ENCODE measurements around the gene KNSTRN.
A peak's percentile ranks its signal among the peaks of the same experiment; 100 is the strongest.

KNSTRN gene

DNA sequence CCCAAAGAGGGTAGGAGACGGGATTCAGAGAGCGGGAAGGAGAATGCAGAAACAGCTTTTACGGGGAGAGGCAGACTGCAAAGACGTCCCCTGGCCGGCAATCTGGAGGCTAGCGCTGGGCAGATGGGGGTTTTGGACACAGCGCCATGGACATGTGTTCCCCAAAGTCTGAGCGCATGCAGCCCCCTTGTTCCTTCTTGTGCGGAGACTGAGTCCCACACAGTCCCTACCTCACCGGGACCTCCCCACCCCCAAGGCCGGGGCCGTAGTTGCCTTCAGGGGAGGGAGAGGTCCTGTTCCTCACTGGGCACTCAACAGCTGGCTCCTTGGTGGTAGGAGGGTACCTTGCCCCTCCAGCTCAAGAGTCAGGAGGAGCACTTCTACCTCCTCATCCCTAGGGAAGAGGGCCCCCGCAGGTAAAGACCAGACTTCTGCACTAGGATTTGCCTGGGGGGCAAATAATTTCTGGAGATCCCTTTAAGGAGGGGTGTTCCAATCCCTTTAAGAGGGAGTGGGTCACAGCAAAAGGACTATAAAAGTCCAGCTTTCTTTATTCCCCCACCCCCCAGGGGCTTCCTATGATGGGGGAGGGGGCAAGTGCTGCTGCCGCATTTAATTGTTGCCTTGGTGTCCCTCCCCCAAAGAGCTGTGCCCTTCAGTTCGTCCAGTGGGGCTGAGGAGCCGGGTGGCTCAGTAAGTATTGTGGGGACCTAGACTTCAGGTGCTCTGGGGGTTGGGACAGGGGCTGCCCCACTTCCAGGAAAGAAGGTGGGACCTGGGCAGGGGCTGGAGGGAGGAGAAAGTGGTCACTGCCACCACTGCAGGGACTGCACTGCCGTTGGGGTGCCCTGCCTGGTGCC is 54.6 kb downstream of the KNSTRN start:
- Mint-ChIP-seq H3K4me3 (peak overlapping the region; percentile 39), H3K36me3 (ENCODE audit: low read depth) (no peaks in the 10 kb centered on the region), H3K4me1 (ENCODE audit: low read depth) (peaks cover 28% of the 10 kb centered on the region), H3K27ac (no peak overlapping the region), H3K27me3 (peaks cover 37% of the 10 kb centered on the region), H3K9me3 (no peaks in the 10 kb centered on the region)

- no peak overlapping the region for H3K4me3 Mint-ChIP-seq
- H3K9me3 Mint-ChIP-seq: no peaks in the 10 kb centered on the region
- H3K27me3 Mint-ChIP-seq: peaks cover 37% of the 10 kb centered on the region
- no peaks in the 10 kb centered on the region for H3K36me3 Mint-ChIP-seq (ENCODE audit: low read depth)
- H3K27ac Mint-ChIP-seq: no peak overlapping the region
- H3K4me1 Mint-ChIP-seq (ENCODE audit: low read depth): peaks cover 36% of the 10 kb centered on the region
These were observed 55.5 kb downstream of the KNSTRN start for GRCh38 chr15:40437752-40438687.

DNA sequence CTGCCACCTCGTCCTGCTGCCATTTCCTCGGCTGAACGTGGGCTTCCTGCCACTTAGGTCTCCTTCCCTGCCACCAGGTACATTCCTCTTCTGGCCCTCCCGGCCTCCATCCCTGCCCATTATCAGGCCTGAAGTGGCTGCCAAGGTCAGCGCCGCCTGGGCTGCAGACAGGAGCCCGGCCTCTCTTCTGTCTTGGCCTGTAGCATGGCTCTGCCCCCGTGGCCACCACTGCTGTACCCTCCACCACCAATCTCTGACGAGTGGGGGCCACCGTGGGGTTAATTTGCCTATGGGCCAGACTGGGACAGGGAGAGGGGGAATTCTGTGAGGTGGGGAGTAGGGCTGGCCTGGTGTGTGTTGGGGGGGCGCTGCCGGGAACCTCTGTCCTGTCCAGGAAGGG is 56.2 kb downstream of the KNSTRN start:
- peaks cover 43% of the 10 kb centered on the region for H3K4me1 Mint-ChIP-seq (ENCODE audit: low read depth)

GRCh38 chr15:40439461-40439959 is 57.0 kb downstream of the KNSTRN start:
- Mint-ChIP-seq H3K36me3 (ENCODE audit: low read depth) (no peaks in the 10 kb centered on the region), H3K27me3 (peaks cover 37% of the 10 kb centered on the region), H3K9me3 (no peaks in the 10 kb centered on the region), H3K27ac (peak overlapping the region; percentile 16), H3K4me3 (peak overlapping the region; percentile 85), H3K4me1 (ENCODE audit: low read depth) (peaks cover 51% of the 10 kb centered on the region)

More for the DNA sequence above, 56.2 kb downstream of the KNSTRN start:
- Mint-ChIP-seq H3K36me3 (ENCODE audit: low read depth) (no peaks in the 10 kb centered on the region), H3K27ac (no peak overlapping the region), H3K4me3 (no peak overlapping the region), H3K9me3 (no peaks in the 10 kb centered on the region), H3K27me3 (peaks cover 37% of the 10 kb centered on the region)

- Mint-ChIP-seq H3K9me3 (no peaks in the 10 kb centered on the region), H3K4me1 (ENCODE audit: low read depth) (peaks cover 57% of the 10 kb centered on the region), H3K27me3 (peaks cover 37% of the 10 kb centered on the region), H3K27ac (peak overlapping the region; percentile 85), H3K4me3 (peak overlapping the region; percentile 85), H3K36me3 (ENCODE audit: low read depth) (no peaks in the 10 kb centered on the region)
These were observed 57.6 kb downstream of the KNSTRN start for GRCh38 chr15:40439960-40440742.

- H3K4me3 Mint-ChIP-seq: peak within 1 kb of the TSS; percentile 85
- H3K9me3 Mint-ChIP-seq: no peaks in the 10 kb centered on the region
- peaks cover 60% of the 10 kb centered on the region for H3K4me1 Mint-ChIP-seq (ENCODE audit: low read depth)
- peaks cover 29% of the 10 kb centered on the region for H3K27me3 Mint-ChIP-seq
- H3K27ac Mint-ChIP-seq: peak within 1 kb of the TSS; percentile 85
- H3K36me3 Mint-ChIP-seq (ENCODE audit: low read depth): no peaks in the 10 kb centered on the region
These were observed 58.4 kb downstream of the KNSTRN start, which contains the start of gene BAHD1 for GRCh38 chr15:40440743-40441564. TSS of gene BAHD1 (plus strand) at chr15:40440953. CDS start at chr15:40458465, 17,512 bp downstream.

GRCh38 chr15:40441565-40442531 is 59.3 kb downstream of the KNSTRN start:
- H3K9me3 Mint-ChIP-seq: no peaks in the 10 kb centered on the region
- H3K27ac Mint-ChIP-seq: peak overlapping the region; percentile 65
- H3K4me3 Mint-ChIP-seq: peak overlapping the region; percentile 84
- H3K4me1 Mint-ChIP-seq (ENCODE audit: low read depth): peaks cover 56% of the 10 kb centered on the region
- H3K27me3 Mint-ChIP-seq: peaks cover 25% of the 10 kb centered on the region
- H3K36me3 Mint-ChIP-seq (ENCODE audit: low read depth): no peaks in the 10 kb centered on the region

DNA sequence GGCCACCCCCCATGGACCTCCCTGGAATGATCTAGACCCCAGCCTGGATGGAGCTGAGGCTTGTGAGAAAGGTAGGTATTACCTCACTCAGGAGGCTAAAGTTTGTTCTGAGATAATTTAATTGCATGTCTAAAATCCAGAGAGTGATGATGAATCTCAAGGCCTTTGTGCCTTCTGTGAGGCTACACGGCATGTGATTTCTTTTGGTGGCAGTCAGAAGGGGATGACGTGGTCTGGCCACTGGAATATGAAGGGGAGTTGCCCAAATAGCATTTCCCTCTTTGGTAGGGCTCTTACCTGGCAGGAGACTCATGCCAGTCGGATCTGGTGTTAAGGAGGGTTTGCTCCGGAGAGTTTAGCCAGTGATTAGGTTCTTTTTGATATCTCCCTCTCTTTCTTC is 60.7 kb downstream of the KNSTRN start:
- Mint-ChIP-seq H3K4me1 (ENCODE audit: low read depth) (peaks cover 46% of the 10 kb centered on the region), H3K27ac (no peak overlapping the region), H3K27me3 (peaks cover 12% of the 10 kb centered on the region)

DNA sequence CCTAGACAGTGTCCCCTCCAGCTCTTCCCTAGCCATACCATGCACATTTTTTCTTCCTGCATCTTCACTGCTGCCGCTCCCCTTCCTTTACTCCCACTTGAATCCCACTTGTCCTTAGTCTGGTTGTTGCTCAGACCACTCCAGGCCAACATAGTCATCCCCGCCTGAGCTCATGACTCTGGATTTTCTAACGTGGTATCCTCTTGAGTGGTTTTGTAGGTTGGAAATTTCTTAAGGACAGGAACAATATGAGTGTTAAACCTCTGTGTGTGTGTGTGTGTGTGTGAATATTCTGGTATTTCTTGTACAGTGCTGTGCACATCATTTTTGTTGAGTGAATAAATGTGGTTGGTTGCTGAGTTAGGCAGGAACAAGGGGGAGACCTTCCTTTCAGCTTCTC is 61.3 kb downstream of the KNSTRN start:
- Mint-ChIP-seq H3K27me3 (peaks cover 7% of the 10 kb centered on the region), H3K27ac (no peak overlapping the region), H3K9me3 (no peaks in the 10 kb centered on the region), H3K36me3 (ENCODE audit: low read depth) (no peaks in the 10 kb centered on the region), H3K4me3 (no peak overlapping the region), H3K4me1 (ENCODE audit: low read depth) (peaks cover 46% of the 10 kb centered on the region)

More for the DNA sequence above, 60.7 kb downstream of the KNSTRN start:
- peak overlapping the region; percentile 84 for H3K4me3 Mint-ChIP-seq
- no peaks in the 10 kb centered on the region for H3K36me3 Mint-ChIP-seq (ENCODE audit: low read depth)
- no peaks in the 10 kb centered on the region for H3K9me3 Mint-ChIP-seq

All from stimulated activated naive CD8-positive, alpha-beta T cell treated with anti-CD3 and anti-CD28 coated beads, Interleukin-15, Interleukin-2, amounts not matched to agents 100 ng/mL and 50 ng/mL, for 24 hours (primary cell).